Brain microvascular endothelial cell (primary cell): ENCODE results near the gene ZBTB20.

ENCODE experiments used
- DNase-seq: peaks from one replicate; pipeline ENCODE4 v3.0.0-alpha.2; 2020
- H3K27ac ChIP-seq: fragments of 250-450 bp; sonication (Bioruptor Pico); 2 replicates; pipeline ENCODE4 v1.5.1; 2020; ENCODE audit warnings: mild to moderate bottlenecking, moderate library complexity
- H3K27me3 ChIP-seq: fragments of 250-450 bp; sonication (Bioruptor Pico); replicated peaks from 2 replicates; pipeline ENCODE4 v1.5.1; 2020; ENCODE audit warnings: mild to moderate bottlenecking
- H3K36me3 ChIP-seq: fragments of 250-450 bp; sonication (Bioruptor Pico); replicated peaks from 2 replicates; pipeline ENCODE4 v1.5.1; 2020; ENCODE audit warnings: mild to moderate bottlenecking
- H3K4me3 ChIP-seq: 2 replicates; pipeline ENCODE4 v1.5.1; 2011; ENCODE audit warnings: low read depth, mild to moderate bottlenecking, control low read depth, low read length, moderate library complexity
- CTCF ChIP-seq: IDR thresholded peaks from 2 replicates; pipeline ENCODE4 v1.5.1; 2011; ENCODE audit warnings: low read depth, mild to moderate bottlenecking, moderate library complexity, low read length, control low read depth, inconsistent platforms; ENCODE audit errors: missing control alignments
- in situ Hi-C: cut with HindIII; loops from 2 replicates; pipeline ENCODE4 v1.10.0; 2017; ENCODE audit warnings: low sequenced_read_pairs, low pct_ligation_motif_present

ZBTB20 gene

GRCh38 chr3:114405202-114405990, 741.7 kb downstream of the ZBTB20 start:
- in situ Hi-C loops, result no loop called here

GRCh38 chr3:114404590-114404989, 742.5 kb downstream of the ZBTB20 start:
- TF ChIP-seq CTCF, result no peak
- in situ Hi-C loops, result no loop called here
- Histone ChIP-seq H3K36me3 (no peaks in the 10 kb centered on the region), H3K27ac (no peak overlapping the region), H3K27me3 (no peaks in the 10 kb centered on the region), H3K4me3 (no peak overlapping the region)
- peak; percentile 22 for DNase-seq

More at GRCh38 chr3:114405202-114405990, 741.7 kb downstream of the ZBTB20 start:
- Histone ChIP-seq H3K27me3 (no peaks in the 10 kb centered on the region), H3K27ac (no peak overlapping the region), H3K4me3 (no peak overlapping the region), H3K36me3 (no peaks in the 10 kb centered on the region)
- no peak for TF ChIP-seq CTCF
- no peak for DNase-seq

GRCh38 chr3:114402838-114403237, 744.2 kb downstream of the ZBTB20 start:
- Histone ChIP-seq H3K36me3 (no peaks in the 10 kb centered on the region), H3K27me3 (no peaks in the 10 kb centered on the region), H3K4me3 (no peak overlapping the region), H3K27ac (no peak overlapping the region)
- in situ Hi-C loops, result no loop called here
- no peak for DNase-seq
- no peak for TF ChIP-seq CTCF

GRCh38 chr3:114401346-114401745, 745.7 kb downstream of the ZBTB20 start:
- H3K4me3 ChIP-seq, result no peak overlapping the region
- H3K36me3 ChIP-seq, result no peaks in the 10 kb centered on the region
- no peaks in the 10 kb centered on the region for H3K27me3 ChIP-seq
- no peak overlapping the region for H3K27ac ChIP-seq
- in situ Hi-C loops, result no loop called here
- no peak for TF ChIP-seq CTCF
- no peak for DNase-seq

- Histone ChIP-seq H3K27ac (no peak overlapping the region), H3K4me3 (no peak overlapping the region), H3K36me3 (no peaks in the 10 kb centered on the region), H3K27me3 (no peaks in the 10 kb centered on the region)
- no peak for DNase-seq
- no peak for TF ChIP-seq CTCF
- in situ Hi-C loops, result no loop called here
These were observed 746.7 kb downstream of the ZBTB20 start for GRCh38 chr3:114400371-114400770.

- Histone ChIP-seq H3K4me3 (no peak overlapping the region), H3K27me3 (no peaks in the 10 kb centered on the region), H3K36me3 (no peaks in the 10 kb centered on the region), H3K27ac (no peak overlapping the region)
- in situ Hi-C loops, result no loop called here
- no peak for DNase-seq
- TF ChIP-seq CTCF, result no peak
These were observed 752.5 kb downstream of the ZBTB20 start for GRCh38 chr3:114394551-114394950.
